M059J (cell line): ENCODE results near the gene SLC39A11. TPM values are rescaled to one million over a fixed set of nuclear protein-coding genes. Genes with fewer than 3 reads are reported as not detected.

Source experiments
- DNase-seq: peaks from one replicate; pipeline ENCODE4 v3.0.0-alpha.2; 2012; ENCODE audit warnings: low read depth
- total RNA-seq: library from RNA; depleted of rRNA; stranded (reverse); fragments of >200 nt; shearing (Covaris generic); gene quantifications from 2 replicates; pipeline ENCODE4 v1.2.3, GENCODE V29; 2014

The SLC39A11 gene
- total RNA-seq, 1 experiment from 2014 or later: 22.2 TPM

DNA sequence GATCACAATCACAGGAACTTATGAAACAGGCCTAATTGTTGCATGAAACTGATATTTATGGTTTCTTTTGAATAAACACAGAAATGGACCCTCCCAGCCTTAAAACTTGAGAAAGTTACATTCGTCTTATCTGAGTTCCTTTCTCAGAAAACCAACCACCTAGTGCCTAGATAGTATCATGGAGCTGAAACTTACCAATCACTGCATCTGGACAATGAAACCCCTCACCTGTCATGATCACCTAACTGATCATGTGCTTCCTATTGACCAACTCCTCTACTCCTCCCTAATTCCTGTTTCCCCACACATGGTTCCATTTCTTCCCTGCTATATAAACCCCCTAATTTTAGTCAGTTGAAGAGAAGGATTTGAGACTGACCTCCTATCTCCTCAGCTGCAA is 216.1 kb downstream of the SLC39A11 start:
- no peak for DNase-seq

DNA sequence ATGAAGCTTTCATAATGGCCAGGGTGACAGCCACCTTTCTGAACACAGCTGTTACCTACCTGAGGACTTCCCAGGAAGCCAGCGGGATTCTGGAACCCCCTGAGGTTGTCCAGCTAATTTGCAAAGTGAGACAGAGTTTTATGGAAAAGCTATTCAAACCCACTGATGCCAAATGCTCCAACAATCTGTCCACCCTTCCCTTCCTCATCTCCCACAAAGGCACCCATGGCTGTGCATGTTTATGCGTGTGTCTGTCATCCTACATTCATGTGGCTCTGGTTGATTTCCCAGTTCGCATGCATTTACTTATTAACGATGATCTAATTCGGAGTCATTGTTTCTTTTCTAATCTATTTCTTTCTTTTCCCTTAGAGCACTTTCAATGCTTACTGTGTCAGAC is 217.1 kb downstream of the SLC39A11 start:
- DNase-seq: no peak

DNA sequence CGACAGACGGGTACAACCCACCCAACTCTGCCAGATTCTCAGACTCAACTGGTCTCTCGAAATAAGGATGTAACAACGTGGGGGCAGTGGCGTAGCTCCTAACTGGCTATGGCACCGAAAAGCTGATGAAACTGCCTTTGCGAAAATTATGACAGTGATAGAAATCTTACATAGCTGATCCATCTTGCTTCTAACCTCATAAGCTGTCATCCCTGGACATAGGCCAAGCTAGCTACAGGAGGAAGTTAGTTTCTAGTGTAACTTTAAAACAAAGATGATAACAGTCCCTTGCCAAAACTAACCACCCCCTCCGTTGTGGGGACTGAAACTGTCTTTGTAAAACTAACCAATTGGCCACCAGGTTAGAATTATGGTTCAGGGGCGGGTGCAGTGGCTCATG is 220.1 kb downstream of the SLC39A11 start:
- DNase-seq: no peak

DNA sequence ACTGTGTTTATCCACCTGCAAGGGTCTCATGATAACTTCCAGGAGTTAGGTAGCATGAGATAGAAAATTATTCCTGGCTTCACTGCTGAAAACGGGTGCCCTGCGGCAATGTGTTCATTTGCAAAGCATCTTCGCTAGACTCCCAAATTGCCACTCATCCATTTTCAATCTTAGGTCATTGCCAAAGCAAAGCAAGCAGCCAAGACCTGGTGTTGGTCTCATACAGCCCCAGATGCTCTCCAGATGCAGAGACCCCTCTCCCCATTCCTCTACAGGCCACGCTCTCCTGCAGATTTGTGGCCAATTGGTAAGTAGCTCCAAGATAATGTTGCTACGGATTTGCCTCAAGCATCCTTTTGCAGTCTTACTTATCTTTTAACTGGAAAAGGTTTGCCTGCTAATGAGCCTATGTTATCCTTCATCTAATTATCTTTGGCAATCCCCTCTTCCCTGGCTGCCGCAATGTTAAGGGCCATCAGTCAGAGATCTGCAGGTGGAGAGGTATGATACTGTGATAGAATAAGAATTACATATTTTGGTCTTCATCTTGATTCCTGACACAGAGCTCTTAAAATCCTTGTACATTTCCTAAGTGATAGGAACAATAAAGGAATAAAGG is 222.0 kb downstream of the SLC39A11 start:
- no peak for DNase-seq

DNA sequence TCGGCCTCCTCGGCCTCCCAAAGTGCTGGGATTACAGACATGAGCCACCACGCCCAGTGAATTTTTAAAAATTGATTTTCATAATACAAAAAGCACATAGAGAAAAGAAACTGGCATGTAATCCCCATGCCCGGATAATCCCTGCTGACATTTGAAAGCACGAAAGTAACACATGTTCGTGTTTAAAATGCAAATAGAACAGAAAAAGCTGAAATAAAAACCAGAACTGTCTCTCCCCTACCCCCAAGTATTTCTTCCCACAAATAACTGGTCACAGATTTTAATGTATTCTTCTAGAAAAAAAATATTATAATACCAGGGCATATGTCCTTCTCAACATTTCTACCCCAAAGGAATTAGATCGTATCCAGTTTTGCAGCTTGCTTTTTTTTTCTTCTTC is 222.9 kb downstream of the SLC39A11 start:
- DNase-seq: no peak

DNA sequence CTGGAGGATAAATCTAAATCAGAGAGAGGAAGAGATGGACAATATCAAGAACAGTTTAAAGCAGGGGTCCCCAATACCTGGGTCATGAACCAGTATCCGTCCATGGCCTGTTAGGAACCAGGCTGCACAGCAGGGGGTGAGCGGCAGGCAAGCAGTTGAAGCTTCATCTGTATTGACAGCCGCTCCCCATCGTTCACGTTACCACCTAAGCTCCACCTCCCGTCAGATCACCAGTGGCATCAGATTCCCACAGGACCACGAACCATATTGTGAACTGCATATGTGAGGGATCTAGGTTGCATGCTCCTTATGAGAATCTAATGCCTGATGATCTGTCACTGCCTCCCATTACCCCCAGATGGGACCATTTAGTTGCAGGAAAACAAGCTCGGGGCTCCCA is 226.5 kb downstream of the SLC39A11 start:
- DNase-seq: no peak

DNA sequence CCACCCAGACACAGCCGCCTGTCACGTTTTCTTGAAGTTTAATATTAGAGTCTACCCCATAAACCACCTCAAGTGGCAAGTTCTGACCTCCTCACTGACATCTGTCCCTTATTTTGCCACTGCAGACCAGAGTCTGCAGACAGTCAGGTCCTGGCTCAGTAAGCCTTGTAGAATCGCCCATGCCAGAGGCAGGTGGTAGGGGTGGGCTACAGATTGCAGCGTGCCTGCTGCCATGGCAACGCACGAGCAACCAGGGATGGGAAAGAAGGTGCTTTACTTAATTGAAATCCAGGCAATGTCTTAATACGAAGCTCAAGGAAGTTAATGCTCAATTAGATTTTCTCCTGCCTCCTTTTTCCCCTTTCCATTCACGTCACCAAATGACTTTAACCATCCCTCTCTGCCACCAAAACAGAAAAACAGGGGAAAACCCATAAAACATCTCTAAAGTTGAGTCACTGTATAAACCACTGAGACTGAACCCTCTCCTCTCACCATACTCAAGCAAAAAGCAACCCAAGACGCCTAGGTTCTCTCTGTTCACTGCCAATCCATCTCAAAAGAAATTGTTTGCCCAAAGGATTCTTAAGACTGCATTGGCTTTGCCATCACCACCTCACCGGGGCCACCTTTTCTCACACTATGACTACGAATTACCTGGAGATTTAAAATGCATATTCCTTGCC is 228.8 kb downstream of the SLC39A11 start:
- no peak for DNase-seq

DNA sequence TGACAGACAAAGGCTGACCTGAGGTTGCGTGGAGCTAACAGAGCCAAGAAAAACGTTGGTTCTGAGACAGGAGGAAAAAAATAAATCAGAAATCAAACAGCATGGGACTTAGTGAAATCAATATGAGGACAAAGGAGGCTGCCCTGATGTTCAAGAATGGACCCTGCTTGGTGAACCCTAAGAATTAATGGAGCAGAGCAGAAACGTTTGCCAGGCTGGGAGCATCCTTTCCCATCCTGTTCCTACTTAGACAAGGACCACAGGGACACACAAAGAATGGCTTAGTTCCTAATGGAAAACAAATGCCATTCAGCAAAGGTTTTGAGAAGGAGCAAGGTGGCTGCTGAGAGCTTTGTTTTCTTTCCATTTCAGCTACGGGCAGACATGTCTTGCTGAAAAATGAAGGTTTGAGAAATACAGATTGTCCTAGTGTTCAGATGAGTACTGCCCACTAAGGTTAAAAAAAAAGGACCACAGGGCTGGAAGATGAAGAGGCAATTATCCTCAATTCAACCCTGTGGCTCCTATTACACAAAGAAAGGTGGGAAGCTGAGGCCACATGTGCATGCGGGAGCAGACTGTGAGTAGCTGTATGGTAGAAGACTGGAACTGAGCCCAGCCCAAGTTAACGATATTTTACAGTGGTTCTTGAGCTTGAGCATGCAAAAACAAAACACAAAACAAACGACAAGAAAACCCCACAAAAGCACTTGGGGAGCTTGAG is 230.1 kb downstream of the SLC39A11 start:
- no peak for DNase-seq

DNA sequence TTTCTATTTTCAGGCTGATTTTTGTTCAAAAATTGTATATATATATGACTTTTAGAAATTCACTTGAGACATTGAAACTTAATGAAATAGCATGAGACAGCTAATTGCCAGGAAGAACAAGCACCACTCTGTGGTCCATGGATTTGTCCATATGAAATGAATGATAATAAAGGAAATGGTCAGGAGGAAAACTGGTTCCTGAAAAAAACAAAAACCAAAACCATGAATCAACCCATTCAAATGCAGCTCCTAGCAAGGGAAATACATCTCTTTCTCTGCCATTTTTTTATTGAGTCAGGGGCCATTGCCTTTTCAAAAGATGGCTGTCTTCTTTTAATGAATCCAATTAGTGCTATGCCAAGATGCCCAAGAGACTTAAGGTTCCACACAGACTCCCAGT is 230.7 kb downstream of the SLC39A11 start:
- DNase-seq: no peak

DNA sequence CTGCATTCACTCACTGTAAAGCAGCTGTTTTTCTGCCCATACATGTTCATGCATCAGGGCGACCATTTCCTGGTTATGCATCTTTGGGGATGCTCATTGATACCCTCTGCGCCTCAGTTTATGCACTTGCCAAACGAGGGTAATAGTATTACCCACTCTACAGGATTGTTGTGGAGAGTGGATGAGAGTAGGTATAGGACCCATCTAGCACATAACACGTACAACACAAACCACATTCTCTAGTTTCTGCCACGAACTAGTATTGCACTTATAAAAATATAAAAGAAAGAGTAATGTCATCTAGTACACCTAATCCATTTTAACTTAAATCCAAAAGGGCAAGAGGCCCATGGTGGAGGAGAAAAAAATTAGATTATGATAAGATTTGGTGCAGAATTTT is 231.7 kb downstream of the SLC39A11 start:
- DNase-seq: no peak

DNA sequence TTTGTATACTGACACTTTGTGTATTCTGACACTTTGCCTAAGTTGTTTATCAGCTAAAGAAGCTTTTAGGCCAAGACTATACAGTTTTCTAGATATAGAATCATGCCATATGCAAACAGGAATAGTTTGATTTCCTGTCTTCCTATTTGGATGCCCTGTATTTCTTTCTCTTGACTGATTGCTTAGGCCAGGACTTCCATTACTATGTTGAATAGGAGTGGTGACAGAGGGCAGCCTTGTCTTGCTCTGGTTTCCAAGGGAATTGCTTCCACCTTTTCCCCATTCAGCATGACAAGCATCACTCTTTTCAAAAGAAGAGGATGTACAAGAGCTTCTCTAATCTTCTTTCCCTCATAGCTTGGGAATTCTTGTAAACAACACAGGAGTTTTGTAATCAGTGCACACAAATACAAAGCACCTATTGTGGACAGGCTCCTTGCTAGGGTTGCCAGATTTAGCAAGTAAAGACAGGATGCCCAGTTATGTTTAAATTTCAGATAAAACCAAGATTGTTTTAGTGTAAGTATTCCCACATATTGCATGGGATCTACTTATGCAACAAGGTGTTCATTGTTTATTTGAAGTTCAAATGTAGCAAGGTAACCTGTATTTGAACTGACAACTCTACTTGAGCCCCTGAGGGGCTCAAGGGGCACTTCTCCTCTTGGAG is 233.5 kb downstream of the SLC39A11 start:
- no peak for DNase-seq

DNA sequence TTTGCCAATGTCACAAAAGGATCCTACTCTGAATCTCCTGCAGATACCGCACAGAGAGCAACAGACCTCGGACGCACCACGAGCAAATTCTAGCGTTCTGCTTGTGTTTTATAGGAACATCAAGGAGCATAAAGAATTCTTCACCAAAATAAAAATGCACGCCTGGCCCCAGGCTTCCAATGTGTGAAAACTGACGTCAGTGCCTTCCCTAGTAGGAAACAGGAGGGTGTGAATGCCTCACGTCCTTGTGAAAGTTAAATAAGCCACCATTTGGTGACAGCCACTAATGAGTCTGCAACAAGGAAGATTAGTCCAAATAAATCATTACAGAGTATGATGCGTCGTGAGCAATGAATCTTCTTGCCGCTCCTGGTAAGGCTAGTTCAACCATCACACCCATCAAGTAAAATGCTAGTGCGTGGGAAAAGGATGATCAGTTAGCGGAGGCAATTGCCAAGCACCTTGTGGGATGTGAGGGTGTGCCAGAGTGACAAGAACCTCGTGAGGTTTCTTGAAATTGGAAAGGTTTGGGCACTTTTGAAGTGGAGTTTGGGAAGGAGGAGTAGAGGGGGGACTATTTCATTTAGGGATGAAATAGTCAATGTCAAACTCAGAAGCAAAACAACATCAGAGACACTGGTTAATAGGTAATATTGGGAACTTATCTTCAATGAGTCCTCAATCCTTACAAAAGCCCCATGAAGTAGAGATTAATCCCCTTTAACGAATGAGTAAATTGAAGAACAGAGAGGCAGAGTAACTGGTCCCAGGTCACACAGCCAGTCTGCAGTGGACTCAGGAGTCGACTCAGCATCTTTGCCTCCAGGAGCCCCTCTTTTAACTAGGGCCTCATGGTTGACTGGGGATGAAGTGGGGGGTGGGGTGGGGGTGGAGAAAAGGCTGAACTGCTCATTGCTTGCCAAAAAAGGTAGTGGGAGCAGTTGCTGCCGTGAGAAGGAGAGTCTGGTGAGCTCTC is 238.8 kb downstream of the SLC39A11 start:
- DNase-seq: no peak

DNA sequence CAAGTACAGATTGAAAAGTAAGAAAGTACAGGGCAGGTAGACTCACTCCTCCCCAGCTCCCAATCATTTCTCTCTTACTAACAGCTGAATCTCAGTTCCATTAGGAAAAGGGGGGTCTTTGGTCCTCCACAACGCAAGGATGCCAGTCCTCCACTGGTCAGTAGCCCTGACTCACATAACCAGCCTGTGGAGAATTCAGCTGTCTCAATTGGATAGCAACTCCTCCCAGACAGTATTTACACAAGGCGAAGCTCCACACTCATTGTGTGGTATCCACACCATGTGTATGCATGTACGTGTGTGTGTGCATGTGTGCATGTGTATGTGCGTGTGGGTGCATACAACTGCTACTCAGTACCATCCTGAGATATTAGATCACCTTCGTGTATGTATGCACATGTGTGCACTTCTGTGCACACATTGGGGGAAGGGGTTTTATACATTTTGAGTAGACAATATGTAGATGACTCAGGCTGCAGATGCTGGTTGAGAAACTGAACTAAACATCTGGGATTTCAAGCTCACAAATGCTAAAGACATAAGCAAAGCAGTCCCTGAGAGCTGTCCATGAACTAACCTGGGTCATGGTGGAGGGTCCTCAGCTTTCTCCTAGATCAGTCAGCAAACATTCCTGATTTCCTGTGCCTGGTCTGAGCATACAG is 240.1 kb downstream of the SLC39A11 start:
- no peak for DNase-seq

DNA sequence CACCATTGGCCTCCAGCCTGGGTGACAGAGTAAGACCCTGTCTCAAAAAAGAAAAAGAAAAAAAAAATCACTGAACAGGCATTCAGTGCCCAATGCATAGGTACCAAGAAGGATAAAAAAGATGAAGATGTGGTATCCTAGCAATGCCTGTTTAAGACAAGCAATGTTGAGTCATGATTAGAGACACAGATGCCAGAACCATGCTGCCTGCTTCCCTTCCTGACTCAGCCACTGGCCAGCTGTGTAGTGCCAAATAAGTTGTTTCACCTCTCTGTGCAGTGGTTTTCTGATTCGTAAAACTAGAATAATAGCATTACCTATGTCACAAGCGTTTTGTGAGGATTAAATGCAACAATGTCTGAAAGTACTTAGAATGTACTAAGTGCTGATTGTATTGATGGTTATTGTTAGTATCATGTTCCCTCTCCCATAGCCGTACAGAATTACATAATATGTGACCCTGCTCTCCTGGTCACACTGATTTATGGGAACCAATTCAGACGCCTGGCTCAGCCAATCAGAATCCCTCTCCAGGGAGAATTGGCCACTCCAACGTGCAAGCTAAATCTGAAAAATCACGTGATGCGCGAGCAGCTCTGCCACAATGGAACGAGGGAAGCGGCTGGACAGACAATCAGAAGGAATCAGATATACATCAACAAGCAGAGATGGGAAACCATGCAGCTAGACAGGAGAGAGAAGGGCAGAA is 241.9 kb downstream of the SLC39A11 start:
- DNase-seq: peak; percentile 53

DNA sequence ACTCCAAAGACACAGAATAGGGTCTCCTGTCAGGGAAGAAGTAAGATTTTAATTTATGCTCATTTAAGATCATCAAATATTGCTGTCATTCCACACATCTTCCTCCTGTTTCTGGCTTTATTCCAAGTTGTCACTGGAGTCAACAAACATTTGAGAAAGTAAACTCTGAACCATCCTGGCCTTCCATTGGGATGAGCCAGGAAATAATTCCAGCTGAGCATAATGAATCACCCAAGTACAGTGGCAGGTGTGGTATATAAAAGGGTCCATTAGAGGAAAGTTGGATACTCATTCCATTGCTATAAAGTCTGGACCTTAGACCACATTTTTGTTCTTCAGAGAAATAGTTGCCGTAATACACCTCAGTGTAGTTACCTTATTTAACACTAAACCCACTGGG is 246.1 kb downstream of the SLC39A11 start:
- no peak for DNase-seq

DNA sequence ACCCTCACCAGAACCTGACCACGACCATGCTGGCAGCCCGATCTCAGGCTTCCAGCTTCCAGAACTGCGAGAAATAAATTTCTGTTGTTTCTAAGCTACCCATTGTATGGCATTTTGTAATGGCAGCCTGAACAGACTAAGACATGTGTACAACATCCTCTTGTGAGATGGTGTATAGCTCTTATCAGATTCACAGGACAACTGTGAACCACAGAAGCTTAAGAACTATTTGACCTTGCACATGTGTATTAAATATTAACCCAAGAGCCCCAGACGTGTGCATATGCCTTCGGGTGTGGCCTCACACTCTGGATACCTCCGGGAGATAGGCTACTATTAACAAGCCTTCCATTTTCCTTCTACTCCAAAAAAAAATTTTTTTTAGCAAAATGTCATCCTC is 248.9 kb downstream of the SLC39A11 start:
- no peak for DNase-seq

DNA sequence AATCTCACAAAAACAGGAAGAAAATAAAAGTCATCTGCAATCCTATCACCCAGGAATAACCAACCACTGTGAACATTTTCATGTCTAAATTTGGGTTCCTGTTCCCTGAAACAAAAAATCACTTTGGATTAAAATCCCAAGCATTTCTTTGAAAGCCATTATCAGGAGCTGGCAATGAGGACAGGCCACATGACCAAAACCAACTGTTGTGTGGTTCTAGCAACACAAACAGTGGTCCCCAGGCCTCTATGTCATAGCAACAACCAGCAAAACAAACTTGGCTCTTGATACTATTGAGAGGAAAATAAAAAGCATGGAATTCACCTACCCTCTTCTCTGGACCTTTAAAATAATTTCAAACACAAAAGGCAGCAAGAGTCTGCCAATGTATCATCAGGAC is 252.5 kb downstream of the SLC39A11 start:
- DNase-seq: no peak

DNA sequence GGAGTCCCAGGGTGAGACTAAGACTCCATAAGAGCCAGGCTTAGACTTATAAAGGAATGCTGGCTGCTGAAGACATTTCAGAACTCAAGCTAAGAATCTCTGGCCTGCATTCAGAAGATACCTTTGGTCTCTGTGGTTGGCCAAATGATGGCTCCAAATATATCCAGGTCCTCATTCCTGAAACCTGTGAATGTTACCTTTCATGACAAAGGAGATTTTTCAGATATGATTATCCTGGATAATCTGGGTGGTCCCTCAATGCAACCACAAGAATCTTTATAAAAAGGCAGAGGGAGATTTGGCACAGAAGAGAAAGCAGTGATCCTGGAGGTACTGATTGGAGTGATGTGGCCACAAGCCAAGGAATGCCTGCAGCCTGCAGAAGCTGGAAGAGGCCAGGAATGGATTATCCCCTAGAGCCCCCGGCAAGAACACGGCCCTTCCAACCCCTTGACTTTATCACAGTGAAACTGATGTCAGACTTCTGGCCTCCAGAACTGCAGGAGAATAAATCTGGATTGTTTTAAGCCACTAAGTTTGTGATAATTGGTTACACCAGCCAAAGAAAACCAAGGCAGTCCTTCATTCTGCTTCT is 253.3 kb downstream of the SLC39A11 start:
- no peak for DNase-seq

DNA sequence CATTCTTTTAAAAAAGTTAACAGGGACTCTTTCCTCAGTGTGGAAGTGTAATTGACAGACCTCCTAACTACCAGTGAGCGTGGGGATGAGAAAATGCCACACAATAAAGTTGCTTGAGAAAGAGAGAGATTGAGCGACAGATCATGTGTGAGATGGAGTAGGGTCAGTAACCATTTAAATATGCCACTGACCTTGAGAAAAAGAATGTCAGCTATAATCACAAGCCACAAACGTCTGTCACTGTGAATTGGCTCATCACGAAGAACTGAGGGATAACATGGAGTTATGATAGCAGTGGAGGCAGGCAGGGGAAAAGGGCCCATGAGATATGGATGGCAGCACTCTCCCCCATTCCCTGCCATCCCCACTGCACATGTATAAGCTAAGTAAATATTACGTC is 253.9 kb downstream of the SLC39A11 start:
- no peak for DNase-seq

DNA sequence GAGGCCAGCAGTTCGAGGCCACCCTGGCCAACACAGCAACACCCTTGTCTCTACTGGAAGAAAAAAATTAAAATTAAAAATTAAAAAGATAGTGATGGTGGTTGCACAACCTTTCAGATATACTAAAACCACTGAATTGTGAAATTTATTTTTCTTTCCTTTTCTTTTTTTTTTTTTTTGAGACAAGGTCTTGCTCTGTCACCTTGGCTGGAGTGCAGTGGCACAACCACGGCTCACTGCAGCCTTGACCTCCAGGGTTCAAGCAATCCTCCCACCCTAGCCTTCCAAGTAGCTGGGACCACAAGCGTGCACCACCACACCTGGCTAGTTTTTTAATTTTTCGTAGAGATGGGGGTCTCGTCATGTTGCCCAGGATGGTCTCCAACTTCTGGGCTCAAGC is 254.4 kb downstream of the SLC39A11 start:
- DNase-seq: no peak
